ENCODE measurements around the gene DMWD.

- no peak for TF ChIP-seq PATZ1 (CRISPR knock-in tag; IDR thresholded peaks at IDR 0.05; ENCODE audit: borderline replicate concordance)
- no peak for TF ChIP-seq ZFP3 (CRISPR knock-in tag; IDR thresholded peaks at IDR 0.05)
- no peak for TF ChIP-seq PPARA (CRISPR knock-in tag; IDR thresholded peaks at IDR 0.05; ENCODE audit: borderline replicate concordance)
- no peak for TF ChIP-seq ZNF70 (CRISPR knock-in tag; IDR thresholded peaks at IDR 0.05)
- no peak for TF ChIP-seq CREB5 (CRISPR knock-in tag; IDR thresholded peaks at IDR 0.05; ENCODE audit: low read depth)
- no peak for TF ChIP-seq RARB (CRISPR knock-in tag; IDR thresholded peaks at IDR 0.05)
- TF ChIP-seq OSR1 (CRISPR knock-in tag; IDR thresholded peaks at IDR 0.05): no peak
- TF ChIP-seq ESRRG (CRISPR knock-in tag; IDR thresholded peaks at IDR 0.05): no peak
Measured at GRCh38 chr19:45789035-45789786, 3.4 kb downstream of the DMWD start.

Measured in SK-N-SH treated with all-trans-retinoic acid at 6 μM for 48 hours (cell line).